K562 (cell line): ENCODE measurements around the gene KIAA1614. TPM values are rescaled to one million over a fixed set of nuclear protein-coding genes. Genes with fewer than 3 reads are reported as not detected.

Experiments
- ATAC-seq: fragments of 200-7000 bp; cut with Tn5 transposase; 3 replicates; pipeline ENCODE4 v1.9.1; 2020; ENCODE audit warnings: moderate library complexity
- BruUV-seq: library from RNA; stranded (reverse); fragments of 400-500 nt; replicated peaks from 2 replicates; lab custom pipeline; 2021; lab: Mats Ljungman, UMichigan
- CTCF ChIA-PET: fragments of 300-600 bp; formaldehyde crosslinking; extraction: SDS; loops from one replicate; lab custom pipeline; 2021; ENCODE audit warnings: low intra/inter-chr PET ratio; lab: Yijun Ruan, JAX
- POLR2A ChIA-PET: fragments of 300-600, 350-650 bp; sonication (Branson Sonifier 250); formaldehyde crosslinking; extraction: SDS; loops from one replicate; lab custom pipeline; 2021; ENCODE audit warnings: antibody characterized with exemption, inconsistent platforms; lab: Yijun Ruan, JAX
- DNase-seq, 4 experiments: peaks; one replicate each; pipeline versions ENCODE4 v3.0.0 to v3.0.0-alpha.2; 2011 to 2018; ENCODE audit warnings: low spot score in 3 of 4, mixed read lengths in 3 of 4; ENCODE audit errors: extremely low read depth in 1 of 4
- FAIRE-seq: peaks from 2 replicates; lab custom pipeline; 2011; peaks lifted over from hg19 to GRCh38; lab: Jason Lieb, UNC
- H2AFZ ChIP-seq: 2 replicates; pipeline ENCODE4 v1.6.0; 2011; ENCODE audit warnings: low read depth, low read length, control low read depth, inconsistent platforms
- H3K27ac ChIP-seq: fragments of 200-600 bp; 3 replicates; pipeline ENCODE4 v1.8.0; 2011; ENCODE audit warnings: low read depth, mild to moderate bottlenecking, control low read depth, inconsistent platforms, low read length, moderate library complexity, mixed read lengths; ENCODE audit errors: extremely low read depth
- H3K27me3 ChIP-seq, 2 experiments: fragments of 300-600 bp in 1 of 2; 2 replicates in 1 of 2; 3 replicates in 1 of 2; pipeline versions ENCODE4 v1.6.0 to v1.8.0; 2011; ENCODE audit warnings: inconsistent platforms in 2 of 2, low read length in 2 of 2, mild to moderate bottlenecking in 1 of 2, mixed read lengths in 1 of 2, moderate library complexity in 1 of 2; ENCODE audit not compliant: control insufficient read depth in 2 of 2, insufficient read depth in 2 of 2
- H3K36me3 ChIP-seq: fragments of 300-600 bp; 3 replicates; pipeline ENCODE4 v1.8.0; 2011; ENCODE audit warnings: mild to moderate bottlenecking, low read length, inconsistent platforms; ENCODE audit not compliant: control insufficient read depth, insufficient read depth
- H3K4me1 ChIP-seq, 2 experiments: fragments of 200-600 bp in 1 of 2; replicated peaks in 1 of 2; 2 replicates in 1 of 2; 3 replicates in 1 of 2; pipeline versions ENCODE4 v1.5.1 to v1.8.0; 2011; ENCODE audit warnings: inconsistent platforms in 2 of 2, low read length in 2 of 2, mild to moderate bottlenecking in 1 of 2, mixed read lengths in 1 of 2, moderate library complexity in 1 of 2; ENCODE audit not compliant: control insufficient read depth in 2 of 2, insufficient read depth in 2 of 2
- H3K4me2 ChIP-seq: 2 replicates; pipeline ENCODE4 v1.6.1; 2011; ENCODE audit warnings: low read length, control low read depth, inconsistent platforms, mixed read lengths; ENCODE audit not compliant: insufficient read depth
- H3K4me3 ChIP-seq: fragments of 200-600 bp; sonication (generic), shearing (Covaris generic); 2 replicates; pipeline ENCODE4 v1.5.1; 2016; ENCODE audit warnings: control low read depth, inconsistent platforms
- H3K79me2 ChIP-seq: fragments of 200-600 bp; 3 replicates; pipeline ENCODE4 v1.8.0; 2011; ENCODE audit warnings: low read length, inconsistent platforms; ENCODE audit not compliant: control insufficient read depth, insufficient read depth
- H3K9ac ChIP-seq, 2 experiments: 2 replicates each; pipeline versions ENCODE4 v1.6.0 to v1.6.1; 2011; ENCODE audit warnings: low read depth in 2 of 2, low read length in 2 of 2, control low read depth in 1 of 2, inconsistent platforms in 1 of 2, mild to moderate bottlenecking in 1 of 2, mixed read lengths in 1 of 2; ENCODE audit not compliant: insufficient read depth in 1 of 2
- H3K9me1 ChIP-seq: one replicate; pipeline ENCODE4 v1.6.0; 2011; ENCODE audit warnings: inconsistent platforms, mild to moderate bottlenecking, low read length, moderate library complexity; ENCODE audit not compliant: control insufficient read depth, insufficient read depth
- H3K9me3 ChIP-seq: replicated peaks from 2 replicates; pipeline ENCODE4 v1.5.1; 2011; ENCODE audit warnings: low read depth, low read length, inconsistent platforms; ENCODE audit not compliant: control insufficient read depth, insufficient read depth
- H4K20me1 ChIP-seq: replicated peaks from 2 replicates; pipeline ENCODE4 v1.6.1; 2011; ENCODE audit warnings: low read length, inconsistent platforms, mixed read lengths; ENCODE audit not compliant: control insufficient read depth, insufficient read depth
- FOXJ2 ChIP-seq: fragments of 200-800 bp; sonication (Bioruptor generic); IDR thresholded peaks from 2 replicates; pipeline ENCODE4 v1.6.1; 2016; ENCODE audit warnings: missing genetic modification characterization, missing compliant biosample characterization
- NR4A1 ChIP-seq, 2 experiments: fragments of 250-450 bp in 1 of 2; fragments of 450-650 bp in 1 of 2; sonication (Bioruptor Pico) in 1 of 2; IDR thresholded peaks; 2 replicates each; pipeline versions ENCODE4 v1.4.0 to v1.6.1; 2016 to 2020; ENCODE audit warnings: mild to moderate bottlenecking in 2 of 2, missing compliant biosample characterization in 1 of 2, missing genetic modification characterization in 1 of 2, moderate library complexity in 1 of 2
- POLR2B ChIP-seq: fragments of 450-650 bp; IDR thresholded peaks from 2 replicates; pipeline ENCODE4 v1.6.1; 2018; ENCODE audit warnings: low read depth; ENCODE audit not compliant: partially characterized antibody
- SMC3 ChIP-seq: conservative IDR thresholded peaks from 2 replicates; pipeline ENCODE4 v1.6.1; 2011; ENCODE audit warnings: low read depth, low read length, improper control_type of control experiment; ENCODE audit not compliant: insufficient read depth
- TCF7 ChIP-seq: sonication (generic); IDR thresholded peaks from 2 replicates; pipeline ENCODE4 v1.6.1; 2016; ENCODE audit warnings: antibody characterized with exemption, borderline replicate concordance
- YY1 ChIP-seq, 3 experiments: IDR thresholded peaks; 2 replicates each; pipeline ENCODE4 v1.6.1; 2011; ENCODE audit warnings: low read length in 2 of 3, mild to moderate bottlenecking in 2 of 3, moderate library complexity in 2 of 3, borderline replicate concordance in 1 of 3, control low read depth in 1 of 3, low read depth in 1 of 3; ENCODE audit not compliant: insufficient read depth in 3 of 3, insufficient replicate concordance in 2 of 3, control insufficient read depth in 1 of 3, insufficient read length in 1 of 3; ENCODE audit errors: extremely low read depth in 1 of 3
- ZBTB1 ChIP-seq: sonication (generic); formaldehyde crosslinking; IDR thresholded peaks from 2 replicates; pipeline ENCODE4 v1.8.1; 2023; ENCODE audit warnings: missing genetic modification reagents, low read depth, mild to moderate bottlenecking, borderline replicate concordance
- ZNF165 ChIP-seq: fragments of 250-450 bp; sonication (Bioruptor Pico); IDR thresholded peaks from 2 replicates; pipeline ENCODE4 v1.4.0; 2020; ENCODE audit warnings: borderline replicate concordance
- ZNF41 ChIP-seq: fragments of 250-450 bp; sonication (Bioruptor Pico); conservative IDR thresholded peaks from 2 replicates; pipeline ENCODE4 v1.4.0; 2020; ENCODE audit warnings: mild to moderate bottlenecking
- ZNF449 ChIP-seq: fragments of 250-450 bp; sonication (Bioruptor Pico); IDR thresholded peaks from 2 replicates; pipeline ENCODE4 v1.8.0; 2022; ENCODE audit warnings: moderate library complexity, mild to moderate bottlenecking, inconsistent platforms
- WGBS: fragments of 100-300 bp; shearing (Covaris generic); methylation state at CpG from one replicate; pipeline ENCODE4 v1.1.6; 2016; ENCODE audit warnings: low coverage, mixed read lengths; ENCODE audit not compliant: insufficient coverage; ENCODE audit errors: missing lambda C conversion rate; 5-methylcytosine and 5-hydroxymethylcytosine counted together
- in situ Hi-C: fragments of 300-500 bp; cut with MboI; formaldehyde crosslinking; loops from 4 replicates; pipeline ENCODE4 v1.15.0; 2018; ENCODE audit warnings: inconsistent platforms, mixed read lengths
- intact Hi-C: fragments of 100-400 bp; cut with micrococcal nuclease; formaldehyde crosslinking; loops from 2 replicates; pipeline ENCODE4 v1.14.2; 2022
- polyA plus RNA-seq, 8 experiments: library from polyadenylated mRNA; depleted of rRNA in 4 of 8; stranded (reverse) in 5 of 8; unstranded in 3 of 8; fragments of >200 nt; fragmentation: Nextera tagmentation in 2 of 8; fragmentation: Illumina TruSeq in 1 of 8; extraction: Ambion mirVana in 2 of 8; extraction: Trizol in 1 of 8; gene quantifications; 2 replicates each; pipeline versions ENCODE4 v1.2.1 to v1.2.3, GENCODE V29; 2011 to 2014; ENCODE audit warnings: inconsistent platforms in 1 of 8, missing spikeins in 1 of 8
- total RNA-seq, 7 experiments: library from RNA; depleted of rRNA in 6 of 7; stranded (reverse); fragments of >200 nt in 6 of 7; fragmentation: Illumina TruSeq in 2 of 7; extraction: Trizol in 2 of 7; gene quantifications; 2 replicates each; pipeline versions ENCODE4 v1.2.1 to v1.2.3, GENCODE V29; 2011 to 2021; ENCODE audit warnings: low replicate concordance in 1 of 7

The KIAA1614 gene
- total and polyA plus RNA-seq, 9 of the 15 experiments (the other 6 are each of a cell fraction or from before 2014, with no cell fraction given), result 0.01 to 1.1 (median 0.15) TPM; not detected in 1

- TF ChIP-seq ZBTB1 (CRISPR knock-in tag) (no peak), FOXJ2 (tag) (no peak), ZNF165 (CRISPR knock-in tag) (no peak), POLR2B (no peak), SMC3 (no peak)
Observed at GRCh38 chr1:180975551-180975950, 62.9 kb downstream of the KIAA1614 start (continued).

- ChIA-PET POLR2A (interaction anchor here (0.8 to 2.6 kb wide), 6 partner anchors 9 to 177 kb away, joined by 3 to 11 read pairs (median 5); no protein-coding TSS in a partner anchor), CTCF (no interaction called here)
- no peak for ATAC-seq
- H3K4me2 ChIP-seq, result no peak overlapping the region
- no TSS peak for BruUV-seq
- H3K9ac ChIP-seq, result no peak overlapping the region
- H3K27me3 ChIP-seq, result no peaks in the 10 kb centered on the region
- H2AFZ ChIP-seq, result no peak overlapping the region
- FAIRE-seq, result no peak
- peaks cover 72% of the 10 kb centered on the region for H3K36me3 ChIP-seq
- no peaks in the 10 kb centered on the region for H3K79me2 ChIP-seq
- in situ Hi-C loops, result no loop called here
- no peak overlapping the region for H3K27ac ChIP-seq
- H3K4me1 ChIP-seq, result peaks cover 0 to 3% of the 10 kb centered on the region in 2 experiments; a peak in 2 of 5 replicates
- intact Hi-C loops, result no loop called here
- H3K4me3 ChIP-seq, result no peak overlapping the region
- H3K9me3 ChIP-seq, result no peaks in the 10 kb centered on the region
- no peak for TF ChIP-seq ZNF449 (CRISPR knock-in tag)
- TF ChIP-seq TCF7, result no peak
- TF ChIP-seq ZNF41 (CRISPR knock-in tag), result no peak
- no peak for TF ChIP-seq YY1 (IDR thresholded peaks at IDR 0.05; ENCODE audit: borderline replicate concordance in 1 of 3, control insufficient read depth in 1 of 3, extremely low read depth in 1 of 3, insufficient read depth in 3 of 3, insufficient read length in 1 of 3, insufficient replicate concordance in 2 of 3, low read depth in 1 of 3, low read length in 2 of 3)
- no peak for TF ChIP-seq NR4A1 (CRISPR knock-in tag; IDR thresholded peaks at IDR 0.05)
- no peak for TF ChIP-seq NR4A1 (tag; IDR thresholded peaks at IDR 0.05)
- DNase-seq, result no peak
- H3K9me1 ChIP-seq, result no peaks in the 10 kb centered on the region
- 0 out of 2 replicates have a peak, but pooled peaks cover under 1% of the 10 kb centered on the region for H4K20me1 ChIP-seq
- 89% methylated on average over 12 of the region's 12 CpGs for WGBS
Observed at GRCh38 chr1:180976191-180976590, 63.5 kb downstream of the KIAA1614 start.
